GM18873 (cell line): Measurements from ENCODE around the gene LHPP.

Experiments
- ATAC-seq: cut with Tn5 transposase; IDR thresholded peaks from one replicate; pipeline ENCODE4 v1.9.1; 2021; ENCODE audit warnings: mild to moderate bottlenecking, moderate library complexity, moderate number of reproducible peaks; ENCODE audit not compliant: unreplicated experiment, low FRiP score

The LHPP gene

GRCh38 chr10:124447751-124448466 is 13.7 kb upstream of the LHPP start:
- ATAC-seq, result no peak

- no peak for ATAC-seq
Measured at GRCh38 chr10:124448696-124449169, 12.9 kb upstream of the LHPP start.

DNA sequence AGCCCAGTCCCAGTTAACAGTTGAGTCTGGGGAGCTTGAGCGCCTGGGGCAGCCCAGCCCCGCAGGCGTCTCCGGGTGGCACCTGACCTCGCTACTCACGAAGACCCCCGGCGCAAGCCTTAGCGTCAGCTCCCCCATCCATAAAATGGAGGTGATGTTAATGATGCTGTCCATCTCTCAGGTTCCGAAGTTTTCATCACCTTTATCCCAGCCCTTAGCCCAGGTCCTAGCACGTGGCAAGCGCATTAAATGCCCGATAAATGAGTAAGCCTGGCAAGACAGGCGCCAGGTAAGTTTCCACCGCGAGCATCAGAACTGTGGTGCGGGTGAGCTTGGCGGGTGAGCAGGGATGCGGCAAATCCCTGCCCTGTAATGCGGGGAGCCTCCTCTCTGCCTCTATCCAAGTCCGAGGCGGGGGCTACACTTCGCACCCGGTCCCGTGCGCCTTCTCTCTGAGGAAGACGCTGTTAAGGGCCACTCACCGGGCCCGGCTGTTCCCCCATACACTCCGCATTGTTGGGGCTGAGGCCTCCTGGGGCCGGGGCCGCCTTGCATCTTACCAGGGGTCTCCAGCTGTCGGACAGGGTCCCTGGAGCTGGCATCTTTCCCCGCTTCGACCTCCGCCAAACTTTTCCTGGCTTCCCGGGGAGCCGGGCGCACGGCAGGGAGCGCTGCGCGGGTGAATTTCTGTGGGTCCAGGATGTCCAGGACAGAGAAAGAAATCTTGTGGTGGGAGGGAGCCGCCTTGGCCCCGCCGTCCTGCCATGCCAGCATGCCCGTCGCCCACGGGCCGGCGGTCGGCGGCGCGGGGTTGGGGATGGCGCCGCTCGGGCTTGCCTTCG is 12.2 kb upstream of the LHPP start:
- ATAC-seq, result no peak

DNA sequence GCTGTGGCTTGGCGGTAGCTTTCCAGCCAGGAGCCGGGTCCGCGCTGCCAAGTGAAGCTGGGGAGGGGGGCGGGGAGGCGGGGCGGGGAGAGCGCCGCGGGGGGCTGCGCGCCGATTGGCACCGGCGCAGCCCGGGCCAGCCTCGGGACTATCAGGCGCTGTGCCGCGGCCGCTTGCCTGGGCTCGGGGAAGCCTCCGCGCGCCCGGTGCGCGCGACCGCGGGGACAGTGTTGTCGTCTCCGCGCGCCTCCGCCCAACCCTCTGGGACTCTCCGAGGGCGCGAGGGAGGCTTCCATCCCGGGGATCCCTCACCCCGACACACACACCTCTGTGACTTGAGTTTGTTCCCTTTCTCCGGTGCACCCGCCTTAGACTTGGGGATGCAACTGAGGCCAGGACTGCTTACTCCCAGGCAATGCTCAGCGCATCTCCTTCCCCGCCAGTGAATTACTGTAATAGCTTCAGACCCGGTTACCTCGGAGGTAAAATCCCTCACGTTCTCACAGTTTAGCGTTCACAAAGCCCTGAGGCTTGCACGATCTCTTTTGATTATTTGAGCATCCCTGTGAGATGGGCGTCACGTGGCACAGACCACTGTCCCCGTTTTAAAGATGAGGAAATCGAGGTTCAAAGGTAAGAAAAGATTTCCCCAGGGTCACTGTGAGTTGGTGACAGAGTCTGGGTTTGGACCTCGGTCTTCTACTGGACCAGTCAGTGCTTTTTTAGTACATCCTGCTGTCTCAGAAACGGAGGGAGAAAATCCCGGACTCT is 11.4 kb upstream of the LHPP start, which contains the start of gene NKX1-2:
NKX1-2 (minus strand) TSS at position 24 of the 771 bp plus-strand sequence. CDS start 92 bp downstream, outside the sequence.
- no peak for ATAC-seq

GRCh38 chr10:124450783-124451057 is 10.9 kb upstream of the LHPP start:
- no peak for ATAC-seq

- no peak for ATAC-seq
Measured at GRCh38 chr10:124451276-124451675, 10.3 kb upstream of the LHPP start.

- no peak for ATAC-seq
Measured at GRCh38 chr10:124453960-124454610, 7.5 kb upstream of the LHPP start.

DNA sequence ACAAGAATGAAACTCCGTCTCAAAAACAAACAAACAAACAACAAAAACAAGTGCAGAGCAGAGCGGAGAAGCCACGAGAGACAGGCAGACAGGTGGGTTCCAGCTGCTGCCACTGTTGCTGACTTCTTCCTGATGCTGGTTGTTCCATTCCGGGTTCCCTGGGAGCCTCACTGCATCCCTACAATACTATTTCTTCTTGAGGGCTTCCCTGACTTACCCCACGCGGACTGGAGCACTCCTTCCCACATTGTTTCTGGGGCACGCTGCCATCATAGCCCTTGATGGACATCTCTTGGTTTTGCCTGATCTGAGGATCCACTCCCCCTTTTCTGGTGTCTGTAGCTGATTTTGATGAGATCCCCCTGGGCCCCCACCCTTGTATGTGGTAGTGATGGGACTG is 6.2 kb upstream of the LHPP start:
- no peak for ATAC-seq

- no peak for ATAC-seq
Measured at GRCh38 chr10:124458473-124458872, 3.1 kb upstream of the LHPP start.

DNA sequence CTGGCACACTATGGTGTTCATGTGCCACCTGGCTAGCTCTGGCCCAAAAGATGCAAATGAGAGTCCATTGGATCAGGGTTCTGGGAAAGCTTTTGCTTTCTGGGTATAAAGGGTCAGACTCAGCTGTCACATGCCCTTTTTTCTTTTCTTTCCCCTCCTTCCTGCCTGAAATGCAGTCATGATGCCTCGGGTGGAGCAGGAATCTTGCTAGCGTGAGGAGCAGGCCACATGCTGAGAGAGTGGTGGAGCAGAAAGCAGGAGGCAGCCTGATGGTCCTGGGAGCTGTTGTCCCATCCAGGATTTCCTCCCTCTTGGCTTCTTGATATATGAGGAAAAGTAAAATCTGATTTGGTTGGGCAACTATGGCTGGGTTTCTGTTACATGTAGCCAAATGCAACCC is 2.7 kb upstream of the LHPP start:
- ATAC-seq, result no peak

- no peak for ATAC-seq
Measured at GRCh38 chr10:124459395-124459794, 2.2 kb upstream of the LHPP start.

- no peak for ATAC-seq
Measured at GRCh38 chr10:124460144-124460543, 1.5 kb upstream of the LHPP start.

DNA sequence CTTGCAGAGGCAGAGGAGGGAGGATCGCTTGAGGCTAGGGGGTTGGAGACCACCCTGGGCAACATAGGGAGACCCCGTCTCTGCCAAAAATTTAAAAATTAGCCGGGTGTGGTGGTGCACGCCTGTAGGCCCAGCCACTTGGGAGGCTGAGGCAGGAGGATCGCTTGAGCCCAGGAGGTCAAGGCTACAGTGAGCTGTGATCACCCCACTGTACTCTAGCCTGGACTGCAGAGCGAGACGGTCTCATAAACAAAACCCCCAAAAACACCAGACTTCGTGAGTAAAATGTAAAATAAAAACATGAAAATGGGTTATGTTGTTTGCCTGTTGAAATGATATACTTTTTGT is 699 bp downstream of the LHPP start:
- ATAC-seq, result no peak

- no peak for ATAC-seq
Measured at GRCh38 chr10:124464028-124464965, 2.7 kb downstream of the LHPP start.

DNA sequence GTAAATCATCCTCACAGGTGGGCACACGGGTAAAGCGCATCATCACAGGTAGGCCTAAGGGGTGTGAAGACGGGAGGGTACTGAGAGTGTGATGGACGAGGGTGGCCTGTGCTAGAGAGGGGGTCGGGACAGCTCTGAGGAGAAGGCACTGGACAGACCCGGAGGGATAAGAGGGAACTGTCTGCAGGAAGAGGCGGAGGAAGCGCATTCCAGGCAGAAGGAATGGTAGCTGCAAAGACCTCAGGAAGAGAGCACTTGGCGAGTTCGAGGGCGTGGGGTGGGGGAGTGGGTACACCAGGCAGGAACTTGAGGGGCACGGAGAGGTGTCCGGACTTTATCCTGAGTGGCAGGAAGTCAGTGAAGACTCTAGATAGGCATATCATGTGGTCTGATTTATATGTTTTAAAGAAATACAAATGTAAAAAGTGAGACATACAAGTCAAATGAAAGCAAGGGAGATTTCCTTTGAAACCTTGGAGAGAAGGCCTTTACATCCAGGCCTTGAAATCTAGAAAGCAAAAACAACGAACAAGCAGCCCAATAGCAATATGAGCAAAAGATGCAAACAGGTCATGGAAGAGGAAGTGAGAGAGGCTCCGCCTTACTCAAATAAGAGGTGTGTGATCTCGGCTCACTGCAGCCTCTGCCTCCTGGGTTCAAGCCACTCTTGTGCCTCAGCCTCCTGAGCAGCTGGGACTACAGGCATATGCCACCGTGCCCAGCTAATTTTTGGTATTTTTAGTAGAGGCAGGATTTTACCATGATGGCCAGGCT is 3.6 kb downstream of the LHPP start:
- ATAC-seq, result no peak

- ATAC-seq, result no peak
Measured at GRCh38 chr10:124465777-124466488, 4.3 kb downstream of the LHPP start.

- ATAC-seq, result no peak
Measured at GRCh38 chr10:124467165-124467564, 5.5 kb downstream of the LHPP start.

DNA sequence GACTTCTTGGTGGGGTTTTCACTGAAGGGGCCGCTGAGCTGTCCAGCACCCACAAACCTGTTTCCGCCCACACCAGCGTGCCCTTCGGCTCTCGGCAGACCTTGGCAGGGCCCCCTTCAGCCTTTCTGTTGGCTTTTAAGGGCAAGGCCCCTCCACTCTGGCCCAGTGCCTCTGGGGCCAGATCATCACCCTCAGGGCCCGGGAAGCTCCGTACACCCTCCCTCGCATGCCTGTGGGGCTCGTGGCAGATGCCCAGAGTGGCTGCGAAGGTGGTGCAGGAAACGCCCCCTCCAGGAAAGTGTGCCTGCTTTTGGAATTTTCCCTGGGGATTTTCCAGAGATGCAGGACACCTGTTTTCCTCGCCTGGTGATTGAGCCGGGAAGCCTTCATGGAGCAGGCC is 7.0 kb downstream of the LHPP start:
- ATAC-seq, result no peak
